Kidney epithelial cell (primary cell): ENCODE results near the gene SLX9. TPM values are rescaled to one million over a fixed set of nuclear protein-coding genes. Genes with fewer than 3 reads are reported as not detected.

Experiments
- DNase-seq: peaks from one replicate; pipeline ENCODE4 v3.0.0-alpha.2; 2010; ENCODE audit warnings: low read depth
- H3K27me3 ChIP-seq: 2 replicates; pipeline ENCODE4 v1.6.0; 2011; ENCODE audit warnings: low read length; ENCODE audit not compliant: control insufficient read depth, insufficient read depth
- H3K36me3 ChIP-seq: 2 replicates; pipeline ENCODE4 v1.5.1; 2011; ENCODE audit warnings: low read length; ENCODE audit not compliant: control insufficient read depth, insufficient read depth
- H3K4me3 ChIP-seq: 2 replicates; pipeline ENCODE4 v1.5.1; 2011; ENCODE audit warnings: low read depth, mild to moderate bottlenecking, control low read depth, low read length
- total RNA-seq: library from RNA; depleted of rRNA; stranded (reverse); fragments of >200 nt; gene quantifications from 2 replicates; pipeline ENCODE4 v1.2.3, GENCODE V29; 2015
- TF ChIP-seq, protein P1 (sequence below): IDR thresholded peaks from 2 replicates; pipeline ENCODE4 v1.5.1; 2011; ENCODE audit warnings: mild to moderate bottlenecking, moderate library complexity, low read length, control low read depth, inconsistent platforms; ENCODE audit not compliant: insufficient read depth, poor library complexity, severe bottlenecking

The SLX9 gene
- total RNA-seq, 1 donor from 2014 or later: 38.6 TPM

DNA sequence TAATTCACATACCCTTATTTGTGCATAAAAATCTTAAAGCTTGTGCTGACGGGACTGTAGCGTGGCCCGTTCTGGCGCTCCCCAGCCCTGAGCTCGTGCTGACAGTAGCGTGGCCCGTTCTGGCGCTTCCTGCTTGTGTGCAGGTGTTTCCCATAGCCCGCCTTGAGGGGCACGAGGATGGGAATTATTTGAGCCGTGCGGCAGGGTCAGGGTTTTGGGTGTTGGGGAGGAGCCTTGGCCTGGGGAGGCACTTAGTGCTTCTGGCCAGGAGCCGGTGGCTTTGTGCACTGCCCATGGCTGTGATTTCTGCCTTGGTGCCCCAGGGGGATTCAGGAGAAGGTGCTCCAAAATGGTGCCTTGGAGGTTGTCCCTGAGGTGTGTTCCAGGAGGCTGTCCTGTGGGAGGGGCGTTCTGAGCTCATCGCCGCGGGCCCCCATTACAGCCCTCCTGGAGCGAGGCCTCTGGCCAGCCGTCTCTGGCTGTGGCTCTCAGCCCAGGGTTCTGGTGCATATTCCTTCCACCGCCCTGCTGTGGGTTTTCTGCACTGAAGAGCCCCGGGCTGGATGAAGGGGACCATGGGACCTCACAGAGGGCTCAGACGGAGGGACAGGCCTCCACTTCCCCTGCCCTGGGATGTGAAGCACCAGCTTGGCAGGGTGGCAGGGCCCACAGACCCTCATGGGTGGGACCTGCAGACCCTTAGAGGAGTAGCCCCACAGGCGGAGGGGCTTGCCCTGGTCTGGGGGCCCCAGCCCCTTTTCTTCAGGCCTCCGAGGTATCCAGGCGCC, 6.6 kb downstream of the SLX9 start:
- no peak for DNase-seq
- TF ChIP-seq, protein P1, sequence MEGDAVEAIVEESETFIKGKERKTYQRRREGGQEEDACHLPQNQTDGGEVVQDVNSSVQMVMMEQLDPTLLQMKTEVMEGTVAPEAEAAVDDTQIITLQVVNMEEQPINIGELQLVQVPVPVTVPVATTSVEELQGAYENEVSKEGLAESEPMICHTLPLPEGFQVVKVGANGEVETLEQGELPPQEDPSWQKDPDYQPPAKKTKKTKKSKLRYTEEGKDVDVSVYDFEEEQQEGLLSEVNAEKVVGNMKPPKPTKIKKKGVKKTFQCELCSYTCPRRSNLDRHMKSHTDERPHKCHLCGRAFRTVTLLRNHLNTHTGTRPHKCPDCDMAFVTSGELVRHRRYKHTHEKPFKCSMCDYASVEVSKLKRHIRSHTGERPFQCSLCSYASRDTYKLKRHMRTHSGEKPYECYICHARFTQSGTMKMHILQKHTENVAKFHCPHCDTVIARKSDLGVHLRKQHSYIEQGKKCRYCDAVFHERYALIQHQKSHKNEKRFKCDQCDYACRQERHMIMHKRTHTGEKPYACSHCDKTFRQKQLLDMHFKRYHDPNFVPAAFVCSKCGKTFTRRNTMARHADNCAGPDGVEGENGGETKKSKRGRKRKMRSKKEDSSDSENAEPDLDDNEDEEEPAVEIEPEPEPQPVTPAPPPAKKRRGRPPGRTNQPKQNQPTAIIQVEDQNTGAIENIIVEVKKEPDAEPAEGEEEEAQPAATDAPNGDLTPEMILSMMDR: no peak
- H3K36me3 ChIP-seq: no peaks in the 10 kb centered on the region
- H3K27me3 ChIP-seq: no peaks in the 10 kb centered on the region
- no peak overlapping the region for H3K4me3 ChIP-seq

DNA sequence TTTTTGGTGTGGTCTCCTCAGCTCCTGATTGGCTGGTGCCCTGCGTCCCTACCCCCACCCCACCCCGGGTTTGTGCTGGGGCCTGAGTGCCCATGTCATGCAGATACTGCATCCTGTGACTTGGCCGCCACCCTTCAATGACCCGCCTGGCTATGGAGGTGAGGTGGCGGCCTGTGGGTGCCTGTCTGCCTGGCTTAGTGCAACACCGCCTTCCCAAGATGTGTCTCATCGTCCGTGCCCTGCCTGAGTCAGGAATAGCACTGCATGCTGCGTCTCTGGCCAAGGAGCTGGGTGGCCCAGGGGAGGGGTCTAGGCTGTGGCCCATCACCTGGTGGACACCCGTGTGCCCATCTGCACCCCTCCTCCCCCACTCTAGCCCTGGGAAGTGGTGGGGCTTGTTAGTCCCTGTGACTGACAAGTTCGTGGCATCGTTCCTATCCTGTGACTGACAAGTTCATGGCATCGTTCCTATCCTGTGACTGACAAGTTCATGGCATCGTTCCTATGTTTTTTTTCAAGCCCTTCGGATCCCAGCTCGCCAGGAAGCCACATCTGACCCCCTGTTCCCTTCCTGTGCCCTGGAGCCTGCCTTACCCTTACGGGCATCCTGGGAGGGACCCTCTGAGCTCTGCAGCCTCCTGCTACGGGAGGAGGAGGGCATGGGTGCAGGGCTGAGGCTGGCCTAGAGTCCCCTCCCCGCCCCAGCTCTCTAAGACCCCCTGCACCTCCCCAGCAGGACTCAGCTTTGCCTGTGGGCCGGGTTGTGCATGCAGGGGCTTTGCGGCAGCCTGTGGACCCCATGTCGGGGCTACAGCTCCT, 7.5 kb downstream of the SLX9 start:
- H3K4me3 ChIP-seq: no peak overlapping the region
- TF ChIP-seq, protein P1: no peak
- no peaks in the 10 kb centered on the region for H3K36me3 ChIP-seq
- H3K27me3 ChIP-seq: no peaks in the 10 kb centered on the region
- no peak for DNase-seq

- H3K27me3 ChIP-seq: no peaks in the 10 kb centered on the region
- DNase-seq: no peak
- no peaks in the 10 kb centered on the region for H3K36me3 ChIP-seq
- TF ChIP-seq, protein P1: no peak
- no peak overlapping the region for H3K4me3 ChIP-seq
Measured at GRCh38 chr21:44947930-44948331, 8.1 kb downstream of the SLX9 start.

DNA sequence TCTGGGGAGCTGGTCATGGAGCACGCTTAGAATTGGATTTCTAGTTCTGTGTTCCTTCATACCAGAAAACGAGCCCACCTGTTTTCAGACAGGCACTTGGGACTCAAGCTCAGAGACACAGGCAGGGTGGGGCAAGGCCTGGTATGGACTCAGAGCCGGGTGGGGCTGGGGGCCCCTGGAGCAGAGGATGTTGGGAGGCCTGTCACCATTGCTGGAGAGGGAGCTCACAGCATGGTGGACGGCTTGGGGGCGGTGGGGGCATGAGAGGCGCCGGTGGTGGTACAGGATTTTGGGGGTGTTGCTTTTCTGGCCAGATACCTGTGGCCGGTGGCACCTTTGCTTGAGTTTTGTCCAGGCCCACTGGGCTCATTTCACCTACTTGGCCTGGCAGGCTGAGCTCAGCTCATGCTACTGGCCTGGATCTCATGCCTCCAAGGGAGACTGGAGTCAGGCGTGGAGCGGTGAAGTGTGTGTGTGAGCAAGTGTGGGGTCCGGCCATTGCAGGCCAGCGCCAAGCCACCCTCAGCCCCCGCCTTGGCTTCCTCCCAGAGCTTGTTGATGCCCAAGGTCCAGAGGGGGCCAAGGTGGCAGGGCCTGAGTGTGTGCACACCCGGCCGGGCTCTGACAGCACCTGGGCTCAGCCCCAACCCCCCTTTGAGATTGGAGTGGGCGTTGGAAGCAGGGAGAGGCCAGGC, 8.7 kb downstream of the SLX9 start:
- Histone ChIP-seq H3K36me3 (no peaks in the 10 kb centered on the region), H3K4me3 (no peak overlapping the region), H3K27me3 (no peaks in the 10 kb centered on the region)
- no peak for DNase-seq
- TF ChIP-seq, protein P1: no peak

- H3K4me3 ChIP-seq: no peak overlapping the region
- no peaks in the 10 kb centered on the region for H3K36me3 ChIP-seq
- DNase-seq: no peak
- TF ChIP-seq, protein P1: no peak
- no peaks in the 10 kb centered on the region for H3K27me3 ChIP-seq
Measured at GRCh38 chr21:44949161-44949778, 9.4 kb downstream of the SLX9 start.
